ENCODE data around the gene KIF22.

DNA sequence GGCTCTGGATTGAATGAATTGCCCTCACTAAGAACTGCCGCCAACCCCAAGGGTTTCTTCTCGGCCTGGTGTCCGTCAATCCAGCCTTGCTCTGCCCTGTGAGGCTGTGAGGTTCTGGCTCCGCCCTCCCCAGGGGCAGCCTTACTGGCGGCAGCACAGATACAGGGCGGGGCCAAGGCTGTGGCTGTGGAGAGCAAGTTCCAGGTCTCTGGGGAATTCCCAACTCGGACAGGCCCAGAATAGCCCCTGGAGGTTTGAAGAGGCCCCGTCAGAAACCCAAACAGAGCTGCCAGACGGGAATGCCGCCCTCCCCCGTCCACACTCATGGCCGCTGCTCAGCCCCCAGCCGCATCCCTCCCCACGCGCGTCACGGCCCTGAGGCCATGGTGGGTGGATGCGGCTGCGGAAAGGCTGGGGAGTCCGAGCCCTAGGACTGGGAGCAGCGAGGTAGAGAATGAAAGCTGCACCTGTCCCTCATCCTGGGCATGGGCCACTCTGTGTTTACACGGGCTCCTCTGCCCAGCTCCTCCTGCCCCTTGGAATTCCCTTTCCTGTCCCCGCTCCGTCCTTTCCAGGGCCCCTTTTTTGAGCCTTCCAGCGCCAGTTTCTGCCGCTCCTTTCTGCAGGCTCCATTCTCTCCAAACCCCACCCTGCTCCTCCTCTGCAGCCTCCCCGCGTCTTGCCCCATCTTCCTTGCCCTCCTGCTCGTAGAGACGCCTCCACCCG lies 20.8 kb downstream of the KIF22 start:
- TF ChIP-seq POLR2A (IDR thresholded peaks at IDR 0.05; ENCODE audit: low read depth, low read length) (peak; percentile 64; the same call in 1 of the 2 replicates), POLR2AphosphoS5 (IDR thresholded peaks at IDR 0.05; ENCODE audit: low read depth, low read length) (peak; percentile 68), TAF1 (IDR thresholded peaks at IDR 0.05; ENCODE audit: borderline replicate concordance, low read depth, low read length) (no peak)

Data from GM12892 (cell line).